IMR-90 (cell line): Measurements from ENCODE around the gene TARBP2. TPM values are rescaled to one million over a fixed set of nuclear protein-coding genes. Genes with fewer than 3 reads are reported as not detected.

ENCODE experiments used
- ATAC-seq: fragments of 200-7000 bp; cut with Tn5 transposase; 2 replicates; pipeline ENCODE4 v1.9.1; 2020; ENCODE audit warnings: low read depth, mild to moderate bottlenecking, moderate library complexity
- BruUV-seq: library from RNA; stranded (reverse); fragments of 400-500 nt; replicated peaks from 2 replicates; lab custom pipeline; 2021; lab: Mats Ljungman, UMichigan
- CTCF ChIA-PET: fragments of 300-600 bp; formaldehyde crosslinking; extraction: SDS; loops from one replicate; lab custom pipeline; 2021; ENCODE audit warnings: antibody characterized with exemption; lab: Yijun Ruan, JAX
- POLR2A ChIA-PET: fragments of 300-600 bp; sonication (Branson Sonifier 250); formaldehyde crosslinking; loops from one replicate; lab custom pipeline; 2022; ENCODE audit warnings: antibody characterized with exemption; ENCODE audit not compliant: unreplicated experiment; lab: Charles Lee
- DNase-seq: peaks from one replicate; pipeline ENCODE4 v3.0.0; 2013
- H2AFZ ChIP-seq: replicated peaks from 2 replicates; pipeline ENCODE3; 2013; ENCODE audit warnings: low read length, mild to moderate bottlenecking; ENCODE audit not compliant: poor library complexity
- H2AK5ac ChIP-seq: 2 replicates; pipeline ENCODE4 v1.6.1; 2013; ENCODE audit warnings: low read depth, low read length, inconsistent platforms
- H2AK9ac ChIP-seq: replicated peaks from 2 replicates; pipeline ENCODE3; 2013; ENCODE audit warnings: mild to moderate bottlenecking, low read depth, low read length, moderate library complexity; ENCODE audit not compliant: poor library complexity
- H2BK120ac ChIP-seq: 2 replicates; pipeline ENCODE4 v1.6.1; 2013; ENCODE audit warnings: low read depth, low read length, inconsistent platforms
- H2BK15ac ChIP-seq: 3 replicates; pipeline ENCODE4 v1.6.1; 2013; ENCODE audit warnings: low read depth, low read length, inconsistent platforms
- H2BK20ac ChIP-seq: 2 replicates; pipeline ENCODE4 v1.6.1; 2013; ENCODE audit warnings: low read depth, mild to moderate bottlenecking, inconsistent platforms, low read length, moderate library complexity
- H2BK5ac ChIP-seq: 2 replicates; pipeline ENCODE4 v1.6.1; 2013; ENCODE audit warnings: mild to moderate bottlenecking, low read depth, low read length, inconsistent platforms; ENCODE audit not compliant: poor library complexity, severe bottlenecking
- H3K14ac ChIP-seq: replicated peaks from 2 replicates; pipeline ENCODE4 v1.6.1; 2013; ENCODE audit warnings: low read depth, low read length, inconsistent platforms
- H3K18ac ChIP-seq: 2 replicates; pipeline ENCODE4 v1.6.1; 2013; ENCODE audit warnings: low read depth, low read length, control low read depth
- H3K23ac ChIP-seq: 2 replicates; pipeline ENCODE4 v1.6.1; 2013; ENCODE audit warnings: low read depth, low read length, inconsistent platforms
- H3K27ac ChIP-seq: 2 replicates; pipeline ENCODE4 v1.5.1; 2013; ENCODE audit warnings: mild to moderate bottlenecking, control low read depth, low read length; ENCODE audit not compliant: insufficient read depth
- H3K27me3 ChIP-seq: 2 replicates; pipeline ENCODE4 v1.6.1; 2013; ENCODE audit warnings: low read length; ENCODE audit not compliant: control insufficient read depth, insufficient read depth
- H3K36me3 ChIP-seq: 2 replicates; pipeline ENCODE4 v1.6.1; 2013; ENCODE audit warnings: low read length, mixed read lengths; ENCODE audit not compliant: control insufficient read depth, insufficient read depth
- H3K4ac ChIP-seq: 2 replicates; pipeline ENCODE4 v1.6.1; 2013; ENCODE audit warnings: low read depth, low read length, inconsistent platforms
- H3K4me1 ChIP-seq: 2 replicates; pipeline ENCODE4 v1.6.1; 2013; ENCODE audit warnings: low read length, mixed read lengths; ENCODE audit not compliant: control insufficient read depth, insufficient read depth
- H3K4me2 ChIP-seq: 2 replicates; pipeline ENCODE4 v1.6.1; 2013; ENCODE audit warnings: low read depth, mild to moderate bottlenecking, control low read depth, low read length, moderate library complexity
- H3K4me3 ChIP-seq: 2 replicates; pipeline ENCODE4 v1.5.1; 2013; ENCODE audit warnings: low read depth, mild to moderate bottlenecking, control low read depth, low read length, moderate library complexity; ENCODE audit not compliant: insufficient read depth
- H3K56ac ChIP-seq: 2 replicates; pipeline ENCODE4 v1.6.1; 2013; ENCODE audit warnings: low read length, inconsistent platforms; ENCODE audit not compliant: insufficient read depth; ENCODE audit errors: extremely low read depth
- H3K79me1 ChIP-seq, 2 experiments: 2 replicates each; pipeline ENCODE4 v1.6.1; 2013; ENCODE audit warnings: low read length in 2 of 2, inconsistent platforms in 1 of 2, low read depth in 1 of 2
- H3K9ac ChIP-seq: 2 replicates; pipeline ENCODE4 v1.6.1; 2013; ENCODE audit warnings: low read depth, low read length, control low read depth
- H3K9me1 ChIP-seq: 2 replicates; pipeline ENCODE4 v1.6.1; 2013; ENCODE audit warnings: low read length, inconsistent platforms; ENCODE audit not compliant: insufficient read depth
- H3K9me3 ChIP-seq: 2 replicates; pipeline ENCODE4 v1.6.1; 2013; ENCODE audit warnings: low read length; ENCODE audit not compliant: control insufficient read depth, insufficient read depth
- H4K20me1 ChIP-seq: 2 replicates; pipeline ENCODE4 v1.6.1; 2013; ENCODE audit warnings: low read length, inconsistent platforms; ENCODE audit not compliant: insufficient read depth
- H4K5ac ChIP-seq: 2 replicates; pipeline ENCODE4 v1.6.1; 2013; ENCODE audit warnings: mild to moderate bottlenecking, low read depth, low read length, control low read depth
- H4K8ac ChIP-seq, 2 experiments: 2 replicates each; pipeline ENCODE4 v1.6.1; 2013; ENCODE audit warnings: low read depth in 2 of 2, low read length in 2 of 2, control low read depth in 1 of 2, inconsistent platforms in 1 of 2
- H4K91ac ChIP-seq: 2 replicates; pipeline ENCODE4 v1.6.1; 2013; ENCODE audit warnings: low read depth, low read length, inconsistent platforms; ENCODE audit not compliant: insufficient read depth
- BHLHE40 ChIP-seq: fragments of 150-350 bp; IDR thresholded peaks from 2 replicates; pipeline ENCODE4 v1.6.1; 2016; ENCODE audit warnings: mild to moderate bottlenecking, low read depth, low read length
- CEBPB ChIP-seq: IDR thresholded peaks from 2 replicates; pipeline ENCODE4 v1.6.1; 2012; ENCODE audit warnings: low read depth, low read length, improper control_type of control experiment
- CHD1 ChIP-seq: IDR thresholded peaks from 2 replicates; pipeline ENCODE4 v1.6.1; 2012; ENCODE audit warnings: low read depth, low read length, improper control_type of control experiment
- CTCF ChIP-seq: conservative IDR thresholded peaks from 2 replicates; pipeline ENCODE4 v1.5.1; 2012; ENCODE audit warnings: mild to moderate bottlenecking, low read depth, low read length, improper control_type of control experiment
- ELK1 ChIP-seq: fragments of 150-350 bp; IDR thresholded peaks from 2 replicates; pipeline ENCODE4 v1.6.1; 2016; ENCODE audit warnings: low read depth, mild to moderate bottlenecking, low read length, moderate library complexity, borderline replicate concordance
- FOS ChIP-seq: fragments of 150-350 bp; IDR thresholded peaks from 2 replicates; pipeline ENCODE4 v1.6.1; 2016; ENCODE audit warnings: low read depth, low read length
- MAZ ChIP-seq: IDR thresholded peaks from 2 replicates; pipeline ENCODE4 v1.6.1; 2012; ENCODE audit warnings: low read depth, mild to moderate bottlenecking, low read length, improper control_type of control experiment, moderate library complexity, borderline replicate concordance
- MXI1 ChIP-seq: IDR thresholded peaks from 2 replicates; pipeline ENCODE4 v1.6.1; 2012; ENCODE audit warnings: low read depth, mild to moderate bottlenecking, low read length, moderate library complexity, borderline replicate concordance
- NFE2L2 ChIP-seq: fragments of 150-350 bp; IDR thresholded peaks from 2 replicates; pipeline ENCODE4 v1.6.1; 2016; ENCODE audit warnings: low read depth, mild to moderate bottlenecking, low read length
- POLR2A ChIP-seq: IDR thresholded peaks from 2 replicates; pipeline ENCODE4 v1.6.1; 2012; ENCODE audit warnings: mild to moderate bottlenecking, low read depth, low read length
- RAD21 ChIP-seq: IDR thresholded peaks from 2 replicates; pipeline ENCODE4 v1.6.1; 2012; ENCODE audit warnings: low read length, improper control_type of control experiment
- RCOR1 ChIP-seq: IDR thresholded peaks from 2 replicates; pipeline ENCODE4 v1.6.1; 2012; ENCODE audit warnings: mild to moderate bottlenecking, low read length, improper control_type of control experiment; ENCODE audit not compliant: insufficient replicate concordance
- RFX5 ChIP-seq: IDR thresholded peaks from 2 replicates; pipeline ENCODE4 v1.8.0; 2012; ENCODE audit warnings: low read depth, mild to moderate bottlenecking, low read length, moderate library complexity
- SMC3 ChIP-seq: fragments of 150-350 bp; IDR thresholded peaks from 2 replicates; pipeline ENCODE4 v1.6.1; 2016; ENCODE audit warnings: low read depth, mild to moderate bottlenecking, antibody characterized with exemption, low read length, moderate library complexity
- WGBS, 2 experiments: methylation state at CpG; one replicate each; pipeline versions ENCODE4 v1.1.5 to v1.1.7; 2013; ENCODE audit warnings: missing lambda C conversion rate in 2 of 2; ENCODE audit not compliant: insufficient read length in 1 of 2; ENCODE audit errors: extremely low coverage in 2 of 2; 5-methylcytosine and 5-hydroxymethylcytosine counted together
- dilution Hi-C: fragments of 300-500 bp; cut with HindIII; formaldehyde crosslinking; loops from one replicate; pipeline ENCODE4 v1.14.3; 2018; ENCODE audit warnings: low sequenced_read_pairs; ENCODE audit not compliant: unreplicated experiment
- in situ Hi-C: fragments of 300-500 bp; cut with MboI; formaldehyde crosslinking; loops from 3 replicates; pipeline ENCODE4 v1.14.3; 2019; ENCODE audit warnings: low sequenced_read_pairs, inconsistent platforms, mixed read lengths
- intact Hi-C: fragments of 100-400 bp; cut with micrococcal nuclease; formaldehyde crosslinking; loops from 2 replicates; pipeline ENCODE4 v1.10.0; 2022
- polyA plus RNA-seq, 3 experiments: library from polyadenylated mRNA; depleted of rRNA; stranded (reverse); fragments of >200 nt; gene quantifications; 2 replicates each; pipeline ENCODE4 v1.2.3, GENCODE V29; 2012; ENCODE audit warnings: low replicate concordance in 1 of 3
- total RNA-seq: library from RNA; depleted of rRNA; stranded (reverse); fragments of >200 nt; gene quantifications from 2 replicates; pipeline ENCODE4 v1.2.3, GENCODE V29; 2012

TARBP2 gene
- total and polyA plus RNA-seq, 2 of the 4 experiments (the other 2 are of a cell fraction) = 27.4 to 46.1 TPM

- Histone ChIP-seq H3K27me3 (no peaks in the 10 kb centered on the region), H2AFZ (no peak overlapping the region), H3K56ac (no peak overlapping the region), H3K36me3 (peaks cover 28% of the 10 kb centered on the region), H3K4me2 (no peak overlapping the region), H3K79me1 (peaks cover 8 to 52% of the 10 kb centered on the region in 2 experiments; a peak in 3 of 4 replicates), H3K9me1 (peaks cover 8% of the 10 kb centered on the region), H2BK20ac (no peak overlapping the region), H3K4me3 (no peak overlapping the region), H3K27ac (no peak overlapping the region), H4K91ac (no peak overlapping the region), H3K4me1 (peaks cover 7% of the 10 kb centered on the region), H2BK15ac (no peak overlapping the region), H2AK9ac (no peak overlapping the region), H4K20me1 (no peaks in the 10 kb centered on the region), H3K9me3 (no peaks in the 10 kb centered on the region), H2AK5ac (no peak overlapping the region), H3K9ac (no peak overlapping the region), H4K8ac (no peak overlapping the region), H3K4ac (no peak overlapping the region), H2BK120ac (no peak overlapping the region), H3K18ac (no peak overlapping the region), H2BK5ac (no peak overlapping the region), H4K5ac (no peak overlapping the region), H3K23ac (no peak overlapping the region), H3K14ac (no peak overlapping the region)
- WGBS, 2 experiments = 100% methylated on average over 1 of the region's 14 CpGs; no CpG with 5 or more reads in 1 of the 2 experiments
- ChIA-PET CTCF (no interaction called here), POLR2A (no interaction called here)
- TF ChIP-seq CEBPB = no peak
- no peak for TF ChIP-seq ELK1
- no peak for TF ChIP-seq FOS
- no peak for TF ChIP-seq NFE2L2
- TF ChIP-seq POLR2A = no peak
- TF ChIP-seq CHD1 = no peak
- TF ChIP-seq SMC3 = no peak
- no peak for TF ChIP-seq CTCF
- no peak for TF ChIP-seq RFX5
- no peak for TF ChIP-seq MXI1
- no peak for TF ChIP-seq MAZ
- no peak for TF ChIP-seq BHLHE40
- TF ChIP-seq RCOR1 = no peak
- no peak for TF ChIP-seq RAD21
- in situ Hi-C loops = loop anchor here (10.0 kb wide), 1 partner anchor 179 kb away; the partner anchor contains the start of gene AAAS
- dilution Hi-C loops = no loop called here
- DNase-seq (no peak), ATAC-seq (no peak)
- no TSS peak for BruUV-seq
- intact Hi-C loops = loop anchor here (5.0 kb wide), 1 partner anchor 52 kb away; the partner anchor contains the start of gene PCBP2
Observed at GRCh38 chr12:53504004-53504920, 3.2 kb downstream of the TARBP2 start.
